Hepatic stellate cell (primary cell): ENCODE results near the gene PUS1.
A peak's percentile ranks its signal among the peaks of the same experiment; 100 is the strongest.

Source experiments
- DNase-seq: peaks from one replicate; pipeline ENCODE4 v3.0.0; 2011; ENCODE audit warnings: low spot score

PUS1 gene

DNA sequence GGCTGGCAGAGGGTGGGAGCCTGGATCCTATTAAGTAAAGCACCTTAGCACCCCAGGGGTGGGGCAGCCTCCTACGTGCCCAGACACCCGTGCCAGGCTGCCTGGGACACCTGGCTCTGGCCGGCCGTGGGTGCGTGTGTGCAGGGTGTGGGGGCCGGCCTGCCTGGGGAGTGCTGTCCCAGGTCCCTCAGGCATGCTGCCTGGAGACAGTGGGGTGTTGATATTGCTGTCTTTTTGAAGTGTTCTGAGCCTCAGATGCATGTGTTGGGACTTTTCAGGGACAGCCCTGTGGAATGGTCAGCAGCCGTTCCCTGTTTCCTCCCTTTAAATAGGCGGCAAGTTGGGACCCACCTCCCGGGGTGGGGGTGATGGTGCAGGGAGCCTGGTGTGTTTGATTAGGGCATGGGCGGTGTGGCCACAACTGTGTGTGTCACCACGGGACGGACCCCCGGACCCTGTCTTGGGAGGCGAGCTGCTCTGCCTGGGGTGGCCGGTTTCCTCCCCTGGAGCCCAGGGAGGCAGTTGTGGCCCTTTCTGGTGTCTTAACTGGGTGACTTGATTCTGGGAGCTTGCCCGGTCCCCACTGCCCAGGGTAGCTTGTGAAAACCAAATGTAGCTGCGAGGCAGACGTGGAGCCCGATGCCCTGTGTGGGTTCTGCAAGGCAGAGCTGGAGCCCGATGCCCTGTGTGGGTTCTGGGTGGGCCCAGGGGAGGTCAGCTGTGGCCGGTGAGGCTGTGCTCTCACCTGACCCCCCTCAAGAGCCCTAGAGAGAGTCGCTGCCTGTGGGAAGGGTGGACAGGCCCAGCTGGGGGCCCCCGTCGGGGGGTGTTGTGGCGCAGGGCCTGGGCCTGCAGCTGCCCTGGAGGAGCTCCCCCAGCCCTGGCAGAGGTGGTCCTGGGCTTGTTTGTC is 26.5 kb upstream of the PUS1 start:
- DNase-seq, result no peak

DNA sequence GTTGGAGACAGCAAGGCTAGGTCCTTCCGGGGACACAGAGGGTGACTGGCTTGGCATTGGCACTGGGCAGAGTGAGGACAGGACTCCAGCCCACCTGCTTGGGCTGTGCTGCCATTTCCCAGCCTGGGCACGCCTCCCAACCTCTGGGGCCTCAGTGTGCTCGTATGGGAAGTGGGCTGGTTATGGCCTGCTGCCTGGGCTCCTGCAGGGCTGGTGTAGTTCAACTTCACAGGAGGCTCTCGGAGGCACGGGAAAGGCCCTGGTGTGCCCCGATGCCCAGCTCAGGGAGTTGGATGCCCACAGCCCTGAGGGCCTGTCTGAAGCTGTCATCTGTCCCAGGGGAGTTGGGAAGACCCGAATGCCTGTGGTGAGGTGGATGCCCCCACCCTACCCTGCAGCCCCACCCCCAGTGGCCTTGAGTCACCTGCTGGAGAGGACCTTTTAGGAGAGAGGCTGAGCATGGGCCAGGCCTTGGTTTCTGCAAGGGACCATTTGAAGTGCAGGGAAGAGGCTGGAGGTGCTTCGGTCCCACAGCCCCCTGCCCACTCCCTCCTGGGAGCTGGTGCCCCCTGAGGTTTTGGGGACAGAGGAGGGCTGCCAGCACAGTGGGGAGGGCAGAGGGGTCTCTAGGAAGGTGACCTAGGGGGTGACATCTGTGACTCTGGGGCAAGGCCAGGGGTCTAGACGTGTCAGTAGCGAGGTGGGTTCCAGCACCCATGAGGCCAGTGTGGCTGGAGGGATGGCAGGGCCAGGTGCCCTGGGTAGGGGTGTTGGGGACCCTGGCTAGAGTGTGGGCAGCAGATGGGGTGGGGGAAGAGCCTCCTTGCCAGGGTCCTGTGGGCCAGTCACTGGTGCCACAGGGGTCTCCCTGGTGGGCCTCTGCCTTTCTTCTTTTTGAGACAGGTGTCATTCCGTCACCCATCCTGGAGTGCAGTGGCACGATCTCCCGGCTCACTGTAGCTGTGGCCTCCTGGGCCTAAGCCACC is 25.5 kb upstream of the PUS1 start:
- DNase-seq, result no peak

DNA sequence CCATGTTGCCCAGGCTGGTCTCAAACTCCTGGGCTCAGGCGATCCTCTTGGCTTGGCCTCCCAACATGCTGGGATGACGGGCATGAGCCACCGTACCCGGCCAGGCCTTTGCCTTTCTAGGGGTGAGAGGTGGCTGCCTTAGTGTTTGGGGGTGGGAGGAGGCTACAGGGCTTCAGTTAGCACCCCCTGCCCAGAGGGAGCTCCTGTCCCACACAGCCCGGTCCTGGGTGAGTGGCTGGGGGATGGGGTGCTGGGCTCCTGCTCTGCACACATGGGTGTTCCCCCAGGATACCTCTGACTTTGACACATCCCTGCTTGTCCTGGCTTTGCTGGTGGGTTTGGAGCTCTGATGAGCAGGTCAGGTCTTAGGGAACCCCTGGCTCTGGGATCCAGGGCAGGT is 24.7 kb upstream of the PUS1 start:
- no peak for DNase-seq

- DNase-seq, result no peak
Measured at GRCh38 chr12:131905081-131905629, 23.9 kb upstream of the PUS1 start.

- DNase-seq, result no peak
Measured at GRCh38 chr12:131905630-131906091, 23.4 kb upstream of the PUS1 start.

DNA sequence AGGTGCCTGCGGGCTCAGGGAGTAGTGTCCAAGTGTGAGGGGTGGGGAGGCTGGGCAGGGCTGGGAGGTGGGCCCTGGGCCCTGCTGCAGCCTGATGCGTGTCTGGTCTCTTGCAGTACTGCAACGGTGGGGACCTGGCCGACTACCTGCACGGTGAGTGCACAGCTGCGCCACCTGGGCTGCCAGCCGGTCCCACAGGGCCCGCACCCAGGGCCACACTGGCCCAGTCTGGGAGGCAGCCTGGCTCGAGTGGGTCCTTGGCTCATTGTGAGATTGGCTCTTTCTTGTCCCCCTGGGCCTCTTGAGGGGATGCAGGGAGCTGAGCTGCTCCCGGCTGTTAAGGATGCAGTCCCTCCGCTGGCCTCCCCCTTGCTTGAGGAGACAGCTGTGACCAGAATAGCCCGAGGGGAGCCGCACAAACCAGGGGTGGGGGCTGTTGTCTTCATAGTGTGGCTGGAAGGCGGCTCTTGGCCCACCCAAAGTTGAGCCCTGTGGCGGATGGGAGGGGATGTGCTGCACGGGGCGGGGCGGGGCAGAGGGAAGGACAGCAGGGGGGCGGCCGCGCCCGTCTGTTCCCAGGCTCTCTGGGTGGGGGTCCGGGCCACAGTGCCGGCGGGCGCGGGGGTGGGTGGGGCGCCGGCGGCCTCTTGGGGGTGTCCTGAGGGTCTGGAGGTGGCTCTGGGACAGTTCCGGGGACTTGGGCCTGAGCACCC is 21.5 kb upstream of the PUS1 start:
- no peak for DNase-seq

DNA sequence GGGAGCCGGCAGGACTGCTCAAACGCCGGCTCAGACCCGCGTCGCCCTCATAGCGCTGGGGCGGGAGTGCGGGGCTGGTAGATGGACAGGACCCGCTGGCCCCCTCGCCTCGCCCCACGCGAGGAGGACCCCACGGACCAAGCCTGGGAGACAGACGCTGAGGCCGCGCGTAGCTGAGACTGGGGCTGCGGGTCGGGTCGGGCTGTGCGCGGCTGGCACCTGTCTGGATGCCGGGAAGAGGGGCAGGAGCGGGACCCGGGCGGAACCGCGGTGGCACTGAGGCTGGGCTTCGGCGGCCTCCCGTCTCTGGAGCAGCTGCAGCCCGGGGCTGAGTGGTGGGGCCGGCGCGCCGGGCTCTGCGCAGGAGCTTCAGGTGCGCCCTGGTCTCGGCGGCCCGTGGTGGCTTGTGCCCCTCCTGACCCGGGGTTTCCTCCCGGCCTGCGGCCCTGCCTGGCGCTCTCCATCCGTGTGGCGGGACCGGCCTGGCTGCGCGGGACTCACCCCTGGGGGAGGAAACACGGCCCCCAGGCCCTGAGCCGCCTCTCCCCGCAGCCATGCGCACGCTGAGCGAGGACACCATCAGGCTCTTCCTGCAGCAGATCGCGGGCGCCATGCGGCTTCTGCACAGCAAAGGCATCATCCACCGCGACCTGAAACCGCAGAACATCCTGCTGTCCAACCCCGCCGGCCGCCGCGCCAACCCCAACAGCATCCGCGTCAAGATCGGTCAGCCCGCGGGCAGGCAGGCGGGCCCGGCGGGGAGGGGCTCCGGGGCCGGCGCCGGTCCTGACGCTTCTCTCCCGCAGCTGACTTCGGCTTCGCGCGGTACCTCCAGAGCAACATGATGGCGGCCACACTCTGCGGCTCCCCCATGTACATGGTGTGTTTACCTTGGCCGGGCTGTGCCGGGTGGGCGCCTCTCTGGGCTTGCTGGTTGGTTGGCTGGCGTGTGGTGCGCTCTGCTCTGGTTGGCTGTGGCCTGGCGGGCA is 20.7 kb upstream of the PUS1 start:
- no peak for DNase-seq

GRCh38 chr12:131909081-131909751 is 19.9 kb upstream of the PUS1 start:
- DNase-seq, result no peak

- no peak for DNase-seq
Measured at GRCh38 chr12:131909752-131910219, 19.3 kb upstream of the PUS1 start.

- DNase-seq, result peak; percentile 46
Measured at GRCh38 chr12:131910302-131911027, 18.6 kb upstream of the PUS1 start.

DNA sequence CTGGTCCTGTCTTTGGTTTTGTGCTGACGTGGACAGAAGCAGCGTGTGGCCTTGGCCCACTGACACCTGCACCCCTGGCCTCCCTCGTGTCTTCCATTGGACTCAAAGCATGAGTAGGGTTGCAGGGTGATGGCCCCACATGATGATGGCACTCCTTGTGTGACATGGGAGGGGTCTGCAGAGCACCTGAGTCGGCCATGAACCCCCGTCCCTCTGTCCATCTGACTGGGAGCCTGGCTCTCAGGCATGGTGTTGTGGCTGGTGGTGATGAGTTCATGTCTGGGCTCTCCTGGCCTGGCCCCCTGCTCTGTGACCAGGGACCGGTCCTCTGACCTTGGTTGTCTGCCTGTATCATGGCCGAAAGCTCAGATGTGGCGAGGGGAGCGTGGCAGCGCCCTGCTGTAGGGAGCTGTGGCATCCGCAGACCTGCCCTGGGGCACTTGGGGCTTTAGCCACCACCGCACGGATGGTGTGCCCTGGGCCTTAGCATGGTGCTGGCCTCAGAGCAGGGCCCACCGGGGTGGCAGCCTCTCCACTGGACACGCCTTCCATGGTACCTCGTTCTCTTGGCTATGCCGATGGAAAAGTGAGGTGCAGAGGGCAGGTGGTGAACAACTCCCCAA is 17.9 kb upstream of the PUS1 start:
- DNase-seq, result no peak

DNA sequence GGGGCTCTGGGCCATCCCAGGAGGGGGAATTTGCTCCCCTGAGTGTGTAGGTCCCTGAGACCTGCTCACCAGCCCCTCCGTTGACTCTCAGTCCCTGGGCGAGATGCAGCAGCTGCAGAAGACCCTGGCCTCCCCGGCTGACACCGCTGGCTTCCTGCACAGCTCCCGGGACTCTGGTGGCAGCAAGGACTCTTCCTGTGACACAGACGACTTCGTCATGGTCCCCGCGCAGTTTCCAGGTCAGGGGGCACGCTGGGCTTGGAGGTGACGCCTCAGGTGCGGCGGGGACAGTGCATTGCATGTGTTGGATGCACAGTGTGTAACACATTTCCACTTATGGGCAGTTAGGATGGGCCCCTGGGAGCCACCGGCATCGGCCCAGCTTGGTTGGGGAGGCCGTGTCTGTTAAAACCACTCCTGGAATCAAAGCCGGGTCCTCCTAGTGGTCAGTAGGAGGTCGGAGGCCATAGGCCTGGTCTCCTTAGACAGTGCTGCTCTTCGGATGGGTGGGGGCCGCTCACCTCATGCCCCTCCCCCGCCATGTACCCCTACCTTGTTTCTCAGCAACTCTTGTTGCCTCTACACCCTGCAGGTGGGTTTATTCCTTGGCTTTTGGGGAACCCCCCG is 17.1 kb upstream of the PUS1 start:
- DNase-seq, result peak; percentile 39

DNA sequence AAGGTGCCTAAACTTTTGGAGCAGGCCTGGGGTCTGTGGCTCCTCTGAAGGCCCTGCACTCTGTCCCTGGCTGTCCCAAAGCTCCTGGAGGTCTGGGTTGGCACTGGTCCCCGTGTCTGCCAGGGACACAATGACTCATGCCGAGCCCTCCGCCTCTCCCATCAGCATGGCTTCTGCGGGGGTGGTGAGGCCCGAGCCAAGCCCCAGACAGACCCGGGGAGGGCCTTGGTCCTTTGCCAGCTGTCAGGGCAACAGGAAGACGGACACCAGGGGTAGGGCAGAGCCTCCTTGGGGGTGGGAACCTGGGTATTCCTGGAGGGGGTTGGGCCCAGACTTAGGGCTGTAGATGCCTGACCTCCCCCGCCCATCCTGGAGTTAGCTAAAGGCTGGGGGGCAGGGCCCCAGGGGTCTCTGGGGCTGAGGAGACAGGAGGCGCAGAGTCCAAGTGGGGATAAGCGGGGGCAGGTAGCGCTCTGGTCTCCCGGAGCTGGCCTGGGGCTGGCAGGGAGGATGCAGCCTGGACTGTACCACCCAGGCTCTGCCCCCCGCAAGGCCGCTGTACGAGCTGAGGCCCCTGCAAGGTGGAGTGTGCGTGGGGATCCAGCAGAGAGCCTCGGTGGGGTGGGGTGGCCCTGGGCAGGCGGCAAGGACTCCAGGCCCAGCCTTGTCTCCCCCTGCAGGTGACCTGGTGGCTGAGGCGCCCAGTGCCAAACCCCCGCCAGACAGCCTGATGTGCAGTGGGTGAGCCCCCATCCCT is 16.4 kb upstream of the PUS1 start:
- DNase-seq, result peak; percentile 98

DNA sequence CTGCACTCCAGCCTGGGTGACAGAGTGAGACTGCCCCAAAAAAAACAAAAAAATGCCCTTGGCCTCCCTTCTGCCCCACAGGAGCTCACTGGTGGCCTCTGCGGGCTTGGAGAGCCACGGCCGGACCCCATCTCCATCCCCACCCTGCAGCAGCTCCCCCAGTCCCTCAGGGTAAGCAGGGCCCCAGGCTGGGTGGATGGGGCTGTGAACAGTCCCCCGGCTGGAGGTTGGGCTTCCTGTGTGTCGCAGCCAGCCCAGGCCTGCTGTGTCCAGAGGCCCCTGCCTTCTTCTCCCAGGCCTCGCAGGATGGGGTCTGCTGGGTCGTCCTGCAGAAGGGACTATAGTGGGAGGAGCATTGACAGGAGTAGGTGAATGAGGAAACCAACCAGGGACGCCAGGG is 15.4 kb upstream of the PUS1 start:
- DNase-seq, result no peak

DNA sequence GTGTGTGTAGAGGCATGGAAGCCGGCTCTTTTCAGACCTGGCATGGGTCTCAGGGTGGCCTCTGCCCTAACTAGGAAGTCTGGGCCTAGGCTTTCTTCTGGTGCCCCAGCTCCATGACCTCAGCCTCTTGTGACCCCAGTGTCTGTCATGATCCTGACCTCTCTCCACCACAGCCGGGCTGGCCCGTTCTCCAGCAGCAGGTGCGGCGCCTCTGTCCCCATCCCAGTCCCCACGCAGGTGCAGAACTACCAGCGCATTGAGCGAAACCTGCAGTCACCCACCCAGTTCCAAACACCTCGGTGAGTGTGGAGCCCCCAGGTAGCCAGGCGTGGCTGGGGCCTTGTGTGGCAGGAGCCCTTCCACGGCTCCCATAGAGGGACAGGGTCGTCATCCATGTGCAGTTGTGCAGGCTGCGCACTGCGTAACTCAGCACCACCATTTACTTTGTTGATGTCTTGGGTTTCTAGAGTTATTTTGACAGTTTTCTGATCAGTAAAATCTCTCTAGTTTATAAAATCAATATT is 14.8 kb upstream of the PUS1 start:
- no peak for DNase-seq

DNA sequence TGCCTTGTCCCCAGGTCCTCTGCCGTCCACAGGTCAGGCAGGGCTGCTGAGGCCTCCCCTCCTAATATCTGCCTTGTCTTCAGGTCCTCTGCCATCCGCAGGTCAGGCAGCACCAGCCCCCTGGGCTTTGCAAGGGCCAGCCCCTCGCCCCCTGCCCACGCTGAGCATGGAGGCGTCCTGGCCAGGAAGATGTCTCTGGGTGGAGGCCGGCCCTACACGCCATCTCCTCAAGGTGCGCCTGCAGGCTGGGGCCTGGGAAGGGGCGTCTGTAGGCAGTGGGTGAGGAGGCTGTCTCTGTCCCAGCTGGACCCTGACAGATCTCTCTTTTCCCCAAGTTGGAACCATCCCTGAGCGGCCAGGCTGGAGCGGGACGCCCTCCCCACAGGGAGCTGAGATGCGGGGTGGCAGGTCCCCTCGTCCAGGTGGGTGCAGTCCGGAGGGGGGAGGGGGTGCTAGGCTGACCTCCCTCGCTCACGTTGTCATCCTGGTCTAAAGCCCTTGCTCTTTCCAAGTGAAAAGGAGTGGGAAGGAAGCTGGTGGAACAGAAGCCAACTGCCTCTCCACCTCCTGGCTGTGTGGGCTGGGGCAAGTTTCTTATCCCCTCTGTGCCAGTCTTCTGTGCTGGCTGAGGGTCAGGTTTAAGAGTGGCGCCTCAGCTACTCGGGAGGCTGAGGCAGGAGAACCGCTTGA is 13.9 kb upstream of the PUS1 start:
- no peak for DNase-seq

- no peak for DNase-seq
Measured at GRCh38 chr12:131915823-131916222, 13.3 kb upstream of the PUS1 start.
